Measurements from ENCODE around the gene HTR4.
A peak's percentile ranks its signal among the peaks of the same experiment; 100 is the strongest.
"Not testable (repeated sequence)": the region's sequence is repeated elsewhere in the genome, so short reads cannot be mapped to it uniquely, and the experiment has no call there.

The HTR4 gene

GRCh38 chr5:148653836-148654781 is at the start of gene HTR4:
TSS of gene HTR4 (minus strand) at chr5:148654527. CDS start at chr5:148637014, 17,513 bp downstream.
- DNase-seq (ENCODE audit: low read depth), result no peak

DNA sequence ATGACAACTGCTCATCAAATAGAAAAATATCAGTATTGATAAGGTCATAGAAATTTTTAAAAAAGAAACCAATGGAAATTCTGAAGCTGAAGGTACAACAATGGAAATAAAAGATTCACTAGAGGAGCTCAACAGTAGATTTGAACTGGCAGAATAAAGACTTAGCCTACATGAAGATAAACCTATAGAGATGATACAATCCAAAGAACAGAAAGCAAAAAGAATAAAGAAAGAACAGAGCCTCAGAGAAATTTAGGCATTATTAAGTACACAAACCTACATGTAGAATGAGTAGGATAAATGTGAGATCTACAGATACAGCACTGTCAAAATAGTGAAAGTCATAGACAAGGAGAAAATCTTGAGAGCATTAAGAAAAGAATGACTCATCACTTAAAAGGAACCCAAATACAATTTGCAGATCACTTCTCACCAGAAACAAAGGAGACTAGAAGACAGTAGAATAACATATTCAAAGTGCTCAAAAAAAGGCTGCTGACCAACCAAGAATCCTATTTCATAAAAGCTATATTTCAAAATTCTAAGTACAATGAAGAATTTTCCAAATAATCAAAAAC is 47.8 kb upstream of the HTR4 start:
- no peak for DNase-seq (ENCODE audit: low read depth)

GRCh38 chr5:148699028-148699427 is 44.7 kb upstream of the HTR4 start:
- no peak for DNase-seq (ENCODE audit: low read depth)

DNA sequence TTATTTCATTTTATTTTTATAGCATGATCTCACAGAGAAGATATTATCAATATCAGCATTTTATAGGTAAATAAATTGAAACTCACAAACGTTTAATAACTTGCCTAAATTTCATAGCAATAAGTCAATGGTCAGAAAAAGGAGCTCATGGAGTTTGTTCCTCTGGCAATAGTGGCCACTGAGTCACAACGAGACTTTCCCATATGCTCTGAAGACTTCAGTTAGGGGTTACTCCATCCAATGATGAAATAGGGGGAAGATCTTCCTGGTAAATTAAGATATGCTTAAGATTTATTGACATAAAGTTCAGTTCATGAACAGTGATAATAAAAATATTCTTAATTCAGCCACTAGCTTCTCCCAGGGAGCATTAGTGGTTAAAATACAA is 43.5 kb upstream of the HTR4 start:
- no peak for DNase-seq (ENCODE audit: low read depth)

- peak; percentile 43 for DNase-seq (ENCODE audit: low read depth)
Observed at GRCh38 chr5:148697180-148697808, 43.0 kb upstream of the HTR4 start.

DNA sequence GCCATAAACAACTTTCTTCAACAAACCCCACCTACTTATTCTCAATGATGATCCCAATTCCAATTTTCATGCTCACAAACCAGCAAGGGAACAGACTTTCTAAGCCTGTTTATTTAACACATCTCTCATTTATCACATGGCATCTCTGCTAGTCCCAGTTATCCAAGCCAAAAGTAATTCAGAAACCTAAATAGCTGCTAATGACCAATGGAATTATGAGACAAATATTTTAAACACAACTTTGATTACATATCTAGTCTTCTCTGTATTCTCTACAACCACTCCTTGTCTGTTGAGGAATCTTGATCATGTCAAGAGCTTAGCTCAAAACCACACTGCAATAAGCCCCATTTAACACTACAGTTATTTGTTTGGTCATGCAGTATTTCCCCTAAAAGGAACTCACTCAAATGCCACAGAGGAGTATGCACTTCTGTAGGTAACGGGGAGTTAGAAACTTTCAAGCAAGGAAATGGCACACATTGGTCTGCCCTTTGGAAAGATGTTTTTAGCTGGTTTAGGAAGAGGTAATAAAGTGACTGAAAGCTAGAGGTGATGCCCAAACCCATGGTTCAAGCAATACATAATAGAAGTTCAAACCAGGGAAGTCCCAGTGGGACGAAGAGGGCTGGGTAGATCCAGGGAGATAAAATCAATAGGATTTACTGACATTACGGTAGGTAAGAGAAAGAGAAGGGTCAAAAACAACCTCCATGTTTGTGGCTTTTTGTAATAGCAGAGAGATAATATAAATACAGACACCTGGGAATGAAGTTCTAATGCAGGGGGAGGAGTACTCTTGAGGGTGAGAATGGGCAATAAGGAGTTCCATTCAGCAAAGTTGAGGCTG is 42.1 kb upstream of the HTR4 start:
- DNase-seq (ENCODE audit: low read depth), result no peak

- no peak for DNase-seq (ENCODE audit: low read depth)
Observed at GRCh38 chr5:148690945-148691344, 36.6 kb upstream of the HTR4 start.

GRCh38 chr5:148688787-148689186 is 34.5 kb upstream of the HTR4 start:
- DNase-seq (ENCODE audit: low read depth), result no peak

DNA sequence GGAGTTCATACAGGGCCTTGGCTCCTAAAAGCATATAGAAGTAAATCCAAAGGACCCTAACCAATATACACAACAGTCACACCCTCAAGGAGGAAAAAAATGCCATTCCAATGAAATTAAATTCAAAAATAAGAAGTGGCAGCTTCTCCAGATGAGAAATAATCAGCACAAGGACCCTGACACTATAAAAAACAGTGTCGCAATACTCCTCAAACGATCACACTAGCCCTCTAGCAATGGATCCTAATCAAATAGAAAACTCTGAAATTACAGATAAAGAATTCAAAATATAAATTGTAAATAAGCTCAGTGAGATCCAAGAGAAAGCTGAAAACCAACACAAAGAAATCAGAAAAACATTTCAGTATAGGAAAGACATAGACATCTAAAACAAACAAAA is 33.5 kb upstream of the HTR4 start:
- no peak for DNase-seq (ENCODE audit: low read depth)

- DNase-seq (ENCODE audit: low read depth), result peak; percentile 6
Observed at GRCh38 chr5:148687427-148687826, 33.1 kb upstream of the HTR4 start.

DNA sequence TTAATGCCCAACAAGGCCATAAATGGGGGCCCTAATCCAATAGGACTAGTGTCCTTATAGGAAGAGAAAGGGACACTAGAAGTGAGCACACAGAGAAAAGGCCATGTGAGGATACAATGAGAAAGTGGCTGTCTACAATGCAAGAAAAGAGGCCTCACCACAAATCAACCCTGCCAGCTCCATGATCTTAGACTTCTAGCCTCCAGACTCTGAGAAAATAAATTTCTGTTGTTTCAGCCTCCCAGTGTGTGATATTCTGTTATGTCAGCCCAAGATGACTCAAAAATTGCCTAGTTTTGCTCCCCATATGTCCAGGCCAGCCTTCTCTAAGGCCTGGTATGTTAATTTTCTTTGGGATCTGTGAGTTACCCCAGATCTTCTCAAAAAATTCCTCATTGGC is 32.3 kb upstream of the HTR4 start:
- DNase-seq (ENCODE audit: low read depth), result no peak

- DNase-seq (ENCODE audit: low read depth), result peak; percentile 68
Observed at GRCh38 chr5:148685520-148686134, 31.3 kb upstream of the HTR4 start.

DNA sequence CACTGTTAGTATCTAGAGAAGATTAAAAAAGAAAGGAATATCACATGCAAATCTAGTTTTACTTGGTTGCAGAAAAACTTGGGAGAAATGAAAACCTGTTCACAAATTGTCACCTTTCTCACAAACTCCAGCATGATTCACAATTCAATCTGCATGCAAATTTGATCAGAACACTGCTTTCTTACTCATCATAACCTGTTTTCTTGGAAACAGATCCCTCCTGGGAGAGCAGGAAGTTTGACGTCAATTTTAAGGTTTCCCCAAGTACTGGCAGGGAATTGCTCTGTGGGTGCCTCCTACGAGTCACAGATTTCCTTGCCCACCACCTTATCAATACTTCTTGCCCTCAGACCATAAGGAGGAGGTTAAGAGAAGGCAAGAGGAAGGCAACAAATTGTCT is 30.2 kb upstream of the HTR4 start:
- DNase-seq (ENCODE audit: low read depth), result no peak

- DNase-seq (ENCODE audit: low read depth), result no peak
Observed at GRCh38 chr5:148683651-148684050, 29.3 kb upstream of the HTR4 start.

DNA sequence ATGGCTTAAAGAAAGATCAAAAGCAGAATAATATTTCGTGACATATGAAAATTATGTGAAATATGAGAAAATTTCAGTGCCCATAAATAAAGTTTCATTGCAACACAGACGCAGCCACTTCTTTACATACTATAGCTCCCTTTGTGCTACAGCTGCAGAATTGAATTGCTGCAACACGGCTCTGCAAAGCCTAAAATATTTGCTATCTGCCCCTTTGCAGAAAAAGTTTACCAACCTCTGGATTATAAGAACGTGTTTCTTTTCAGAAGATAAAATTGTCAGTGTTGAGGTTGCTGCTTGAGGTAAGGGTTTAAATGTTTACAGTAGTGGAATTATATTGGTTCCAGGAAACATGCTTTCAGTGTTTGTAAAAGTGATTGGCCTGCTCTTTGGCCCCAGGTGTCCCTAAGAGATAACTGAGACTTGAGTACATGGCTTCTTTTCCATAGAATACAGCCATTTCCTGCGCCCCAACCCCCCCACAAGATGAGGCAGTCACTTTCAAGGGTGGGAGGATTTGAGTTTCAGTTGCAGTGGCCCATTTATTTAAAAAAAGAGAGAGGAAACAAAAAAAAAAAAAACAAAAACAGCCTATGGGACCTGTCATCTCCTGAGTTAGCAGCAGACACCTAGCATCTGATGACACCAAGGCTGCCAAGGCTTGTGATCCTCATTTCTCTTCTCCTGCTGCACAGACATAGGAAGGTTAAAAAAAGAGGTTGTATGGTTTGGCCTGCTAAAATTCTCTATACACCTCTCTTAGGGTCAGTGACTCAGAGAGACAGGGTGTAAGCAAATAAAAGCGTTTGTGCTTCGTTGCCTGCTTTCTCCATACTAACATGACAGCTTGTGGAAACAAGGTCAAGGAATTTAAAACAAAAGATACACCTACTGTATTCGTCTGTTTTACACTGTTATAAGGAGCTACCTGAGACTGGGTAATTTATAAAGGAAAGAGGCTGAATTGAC is 28.0 kb upstream of the HTR4 start:
- DNase-seq (ENCODE audit: low read depth), result no peak

- no peak for DNase-seq (ENCODE audit: low read depth)
Observed at GRCh38 chr5:148681157-148682057, 27.1 kb upstream of the HTR4 start.

GRCh38 chr5:148673704-148674103 is 19.4 kb upstream of the HTR4 start:
- DNase-seq (ENCODE audit: low read depth), result not testable (repeated sequence)

DNA sequence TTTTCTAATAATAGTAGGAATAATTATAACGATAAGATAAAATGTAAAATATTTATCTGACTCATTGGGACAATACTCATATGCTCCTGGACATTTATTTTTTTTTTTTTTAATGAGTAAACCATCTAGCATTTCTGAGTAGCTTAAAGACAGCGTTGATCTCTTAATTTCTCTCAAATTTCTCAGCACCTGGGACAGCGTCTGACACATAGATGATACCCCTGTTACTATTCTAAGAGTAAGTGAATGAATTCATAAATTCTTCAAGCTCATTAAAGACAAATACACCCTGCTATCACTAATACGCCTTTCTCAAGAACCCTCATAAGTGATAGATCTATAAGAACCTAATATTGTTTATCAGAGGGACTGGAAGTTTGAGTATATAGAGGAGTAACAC is 12.0 kb upstream of the HTR4 start:
- no peak for DNase-seq (ENCODE audit: low read depth)

DNA sequence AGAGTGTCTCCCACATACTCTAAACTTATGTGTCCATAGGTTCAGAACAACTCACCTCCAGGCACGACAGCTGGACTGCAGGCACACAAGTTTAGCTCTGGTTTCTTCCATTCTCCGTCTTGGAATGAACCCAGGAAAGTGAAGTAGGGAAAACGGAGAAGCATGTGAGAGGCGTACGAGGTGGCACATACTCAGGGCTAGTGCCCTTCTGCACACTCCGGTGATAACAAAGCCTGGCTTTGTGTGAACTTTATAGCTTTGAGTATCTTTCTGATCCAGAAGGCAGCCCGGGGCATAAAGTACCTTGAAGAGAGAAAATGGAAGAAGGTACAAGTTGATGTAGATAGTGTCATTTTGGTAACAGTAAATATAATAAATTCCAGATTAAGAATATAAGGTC is 11.1 kb upstream of the HTR4 start:
- DNase-seq (ENCODE audit: low read depth), result no peak
